HepG2 (cell line): ENCODE measurements around the gene KATNAL2. TPM values are rescaled to one million over a fixed set of nuclear protein-coding genes. Genes with fewer than 3 reads are reported as not detected.

Experiments used
- ATAC-seq: fragments of 200-7000 bp; cut with Tn5 transposase; 3 replicates; pipeline ENCODE4 v1.9.1; 2020; ENCODE audit warnings: mild to moderate bottlenecking, moderate library complexity
- BruUV-seq: library from RNA; stranded (reverse); fragments of 400-500 nt; replicated peaks from 2 replicates; lab custom pipeline; 2021; lab: Mats Ljungman, UMichigan
- CTCF ChIA-PET: fragments of 300-600 bp; formaldehyde crosslinking; extraction: SDS; loops from one replicate; lab custom pipeline; 2021; ENCODE audit warnings: low total read pairs, inconsistent platforms, low intra/inter-chr PET ratio; lab: Yijun Ruan, JAX
- POLR2A ChIA-PET: fragments of 350-600 bp; sonication (Branson Sonifier 250); formaldehyde crosslinking; loops from one replicate; lab custom pipeline; 2020; ENCODE audit warnings: antibody characterized with exemption, inconsistent platforms; lab: Yijun Ruan, JAX
- DNase-seq: peaks from one replicate; pipeline ENCODE4 v3.0.0-alpha.2; 2015; ENCODE audit warnings: low spot score
- FAIRE-seq: peaks from 3 replicates; lab custom pipeline; 2011; peaks lifted over from hg19 to GRCh38; lab: Jason Lieb, UNC
- H2AFZ ChIP-seq: one replicate; pipeline ENCODE4 v1.6.1; 2011; ENCODE audit warnings: low read length, inconsistent platforms
- H3K27ac ChIP-seq: fragments of 300-600 bp; 3 replicates; pipeline ENCODE4 v1.8.0; 2011; ENCODE audit warnings: mixed run types, mild to moderate bottlenecking, mixed read lengths, low read length, inconsistent platforms; ENCODE audit not compliant: insufficient read depth; ENCODE audit errors: extremely low read length
- H3K27me3 ChIP-seq, 2 experiments: fragments of 200-600 bp in 1 of 2; 2 replicates in 1 of 2; 3 replicates in 1 of 2; pipeline versions ENCODE4 v1.6.0 to v1.8.0; 2011; ENCODE audit warnings: low read length in 2 of 2, mild to moderate bottlenecking in 2 of 2, moderate library complexity in 2 of 2, inconsistent platforms in 1 of 2; ENCODE audit not compliant: insufficient read depth in 2 of 2, control insufficient read depth in 1 of 2
- H3K36me3 ChIP-seq, 2 experiments: fragments of 200-600 bp in 1 of 2; replicated peaks in 1 of 2; 2 replicates in 1 of 2; 3 replicates in 1 of 2; pipeline versions ENCODE4 v1.5.1 to v1.8.0; 2011; ENCODE audit warnings: low read length in 2 of 2, inconsistent platforms in 1 of 2; ENCODE audit not compliant: insufficient read depth in 2 of 2, control insufficient read depth in 1 of 2
- H3K4me1 ChIP-seq: 2 replicates; pipeline ENCODE4 v1.5.1; 2012; ENCODE audit warnings: low read length, inconsistent platforms; ENCODE audit not compliant: insufficient read depth
- H3K4me2 ChIP-seq: 2 replicates; pipeline ENCODE4 v1.6.0; 2011; ENCODE audit warnings: low read depth, low read length, inconsistent platforms
- H3K4me3 ChIP-seq, 3 experiments: fragments of 200-600 bp in 1 of 3; sonication (generic), shearing (Covaris generic) in 1 of 3; replicated peaks in 1 of 3; 2 replicates each; pipeline ENCODE4 v1.5.1; 2011 to 2016; ENCODE audit warnings: low read length in 3 of 3, inconsistent platforms in 2 of 3, low read depth in 2 of 3, mild to moderate bottlenecking in 2 of 3, control low read depth in 1 of 3, mixed read lengths in 1 of 3; ENCODE audit not compliant: insufficient read depth in 1 of 3
- H3K79me2 ChIP-seq: one replicate; pipeline ENCODE4 v1.6.1; 2011; ENCODE audit warnings: low read length, inconsistent platforms; ENCODE audit not compliant: insufficient read depth
- H3K9ac ChIP-seq: 2 replicates; pipeline ENCODE4 v1.6.0; 2011; ENCODE audit warnings: mild to moderate bottlenecking, low read depth, low read length, inconsistent platforms; ENCODE audit not compliant: insufficient read depth
- H3K9me3 ChIP-seq: 2 replicates; pipeline ENCODE4 v1.5.1; 2012; ENCODE audit warnings: mild to moderate bottlenecking, low read length
- H4K20me1 ChIP-seq: 2 replicates; pipeline ENCODE4 v1.6.0; 2011; ENCODE audit warnings: inconsistent platforms, mild to moderate bottlenecking, low read length, moderate library complexity; ENCODE audit not compliant: insufficient read depth
- FOXA1 ChIP-seq, 2 experiments: fragments of 450-650 bp in 1 of 2; sonication (generic) in 1 of 2; formaldehyde crosslinking in 1 of 2; IDR thresholded peaks; 2 replicates each; pipeline versions ENCODE4 v1.4.0 to v1.6.1; 2016 to 2020; ENCODE audit warnings: missing genetic modification reagents in 1 of 2
- GLI4 ChIP-seq: sonication (generic); formaldehyde crosslinking; IDR thresholded peaks from 2 replicates; pipeline ENCODE4 v1.5.1; 2020; ENCODE audit warnings: missing genetic modification reagents, mild to moderate bottlenecking, moderate library complexity, borderline replicate concordance
- GTF2F1 ChIP-seq: fragments of 150-350 bp; IDR thresholded peaks from 2 replicates; pipeline ENCODE4 v1.6.1; 2014; ENCODE audit warnings: low read length
- ZNF224 ChIP-seq: sonication (generic); formaldehyde crosslinking; IDR thresholded peaks from 2 replicates; pipeline ENCODE4 v1.5.0; 2020; ENCODE audit warnings: mild to moderate bottlenecking, missing genetic modification reagents
- ZNF44 ChIP-seq: sonication (generic); formaldehyde crosslinking; IDR thresholded peaks from 2 replicates; pipeline ENCODE4 v1.5.1; 2020; ENCODE audit warnings: mild to moderate bottlenecking, missing genetic modification reagents
- ZNF598 ChIP-seq: sonication (generic); formaldehyde crosslinking; IDR thresholded peaks from 2 replicates; pipeline ENCODE4 v1.5.1; 2020; ENCODE audit warnings: mild to moderate bottlenecking, missing genetic modification reagents, borderline replicate concordance
- ZNF766 ChIP-seq: sonication (generic); formaldehyde crosslinking; IDR thresholded peaks from 2 replicates; pipeline ENCODE4 v1.5.0; 2020; ENCODE audit warnings: missing genetic modification reagents, borderline replicate concordance
- ZSCAN30 ChIP-seq: sonication (generic); formaldehyde crosslinking; IDR thresholded peaks from 2 replicates; pipeline ENCODE4 v1.5.0; 2020; ENCODE audit warnings: mild to moderate bottlenecking, missing genetic modification reagents
- WGBS: methylation state at CpG from one replicate; pipeline ENCODE4 v1.1.6; 2017; ENCODE audit warnings: low lambda C conversion rate; 5-methylcytosine and 5-hydroxymethylcytosine counted together
- in situ Hi-C: cut with HindIII; loops from 2 replicates; pipeline ENCODE4 v1.10.0; 2017; ENCODE audit warnings: low pct_unique_long_range_greater_than_20kb; ENCODE audit not compliant: extremely low pct_ligation_motif_present
- intact Hi-C: fragments of 100-400 bp; cut with micrococcal nuclease; formaldehyde crosslinking; loops from one replicate; pipeline ENCODE4 v1.10.0; 2022; ENCODE audit not compliant: unreplicated experiment
- polyA plus RNA-seq, 8 experiments: library from polyadenylated mRNA; depleted of rRNA in 3 of 8; stranded (reverse) in 7 of 8; unstranded in 1 of 8; fragments of >200 nt; fragmentation: Illumina TruSeq in 4 of 8; extraction: Trizol in 4 of 8; gene quantifications; 2 replicates each; pipeline versions ENCODE4 v1.2.1 to v1.2.3, GENCODE V29; 2011 to 2016; ENCODE audit warnings: low read depth in 4 of 8, missing spikeins in 1 of 8, mixed read lengths in 1 of 8; ENCODE audit not compliant: insufficient read depth in 1 of 8
- total RNA-seq, 5 experiments: library from RNA; depleted of rRNA; stranded (reverse); fragments of >200 nt; fragmentation: Illumina TruSeq; extraction: Trizol; gene quantifications; 2 replicates each; pipeline ENCODE4 v1.2.3, GENCODE V29; 2016; ENCODE audit warnings: low read depth in 1 of 5
- TF ChIP-seq, protein P1 (sequence below): sonication (generic); formaldehyde crosslinking; IDR thresholded peaks from 2 replicates; pipeline ENCODE4 v1.4.0; 2020; ENCODE audit warnings: mild to moderate bottlenecking, missing genetic modification reagents
- TF ChIP-seq, protein P2 (sequence below): IDR thresholded peaks from 2 replicates; pipeline ENCODE4 v1.6.1; 2016
- TF ChIP-seq, protein P3 (sequence below): sonication (generic); formaldehyde crosslinking; IDR thresholded peaks from 2 replicates; pipeline ENCODE4 v1.5.0; 2020; ENCODE audit warnings: mild to moderate bottlenecking, missing genetic modification reagents
- TF ChIP-seq, protein P4 (sequence below): sonication (generic); formaldehyde crosslinking; IDR thresholded peaks from 2 replicates; pipeline ENCODE4 v1.5.0; 2020; ENCODE audit warnings: mild to moderate bottlenecking, missing genetic modification reagents

Gene KATNAL2
- total and polyA plus RNA-seq, 2 of the 13 experiments (the other 11 are each of a cell fraction or from before 2014, with no cell fraction given), result not detected

DNA sequence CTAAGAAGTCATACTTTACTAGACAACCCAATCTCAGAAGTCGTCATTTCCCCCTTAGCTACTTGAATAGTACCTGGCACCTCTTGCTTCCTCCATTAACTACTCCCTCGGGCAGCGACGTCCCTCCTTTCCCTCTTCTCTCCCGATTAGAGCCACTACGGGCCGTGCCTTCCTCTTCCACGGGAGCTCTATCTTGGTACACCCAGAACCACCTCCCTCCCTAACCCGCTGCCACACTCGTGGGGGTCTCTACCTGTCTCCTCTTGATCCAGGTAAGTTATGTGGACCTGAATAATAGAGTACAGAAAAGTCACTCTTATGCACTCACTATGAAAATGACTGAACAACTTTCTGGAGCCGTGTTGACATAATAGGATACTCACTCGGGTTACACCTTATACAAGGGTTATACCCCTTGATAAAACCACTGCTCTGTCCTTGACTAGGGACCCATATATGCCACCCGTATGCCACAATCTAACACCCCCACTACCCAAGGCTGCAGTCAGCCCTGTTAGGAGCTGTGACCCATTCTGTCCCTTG lies 233.5 kb downstream of the KATNAL2 start:
- Histone ChIP-seq H3K36me3 (peaks cover 2 to 8% of the 10 kb centered on the region in 2 experiments; a peak in 3 of 5 replicates), H3K4me2 (peak overlapping the region; percentile 92), H3K4me3 (peak overlapping the region; percentile 63 to 87 (median 75)), H4K20me1 (no peaks in the 10 kb centered on the region), H3K27me3 (no peaks in the 10 kb centered on the region; a peak in 1 of 5 replicates), H2AFZ (peak overlapping the region; percentile 35), H3K9ac (peak overlapping the region; percentile 92), H3K9me3 (no peaks in the 10 kb centered on the region), H3K79me2 (peaks cover 35% of the 10 kb centered on the region), H3K27ac (peak overlapping the region; percentile 81), H3K4me1 (peaks cover 33% of the 10 kb centered on the region)
- 1% methylated on average over 13 of the region's 13 CpGs for WGBS
- CTCF ChIA-PET, result no interaction called here
- ATAC-seq (peak; percentile 33), DNase-seq (peak; percentile 3), FAIRE-seq (no peak)
- POLR2A ChIA-PET, result interaction anchor here (0.7 to 2.4 kb wide), 9 partner anchors 9 to 54 kb away, joined by 3 to 9 read pairs (median 4); no protein-coding TSS in a partner anchor
- intact Hi-C loops, result loop anchor here (1.0 kb wide), 1 partner anchor 24 kb away; no protein-coding TSS in a partner anchor
- in situ Hi-C loops, result no loop called here
- TF ChIP-seq ZNF224 (CRISPR knock-in tag), result 0 out of 2 replicates have a peak, but pooled peaks have one; percentile 17
- TF ChIP-seq, protein P1, sequence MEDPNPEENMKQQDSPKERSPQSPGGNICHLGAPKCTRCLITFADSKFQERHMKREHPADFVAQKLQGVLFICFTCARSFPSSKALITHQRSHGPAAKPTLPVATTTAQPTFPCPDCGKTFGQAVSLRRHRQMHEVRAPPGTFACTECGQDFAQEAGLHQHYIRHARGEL, result no peak
- 0 out of 2 replicates have a peak, but pooled peaks have one; percentile 9 for TF ChIP-seq GLI4 (CRISPR knock-in tag)
- TF ChIP-seq ZSCAN30 (CRISPR knock-in tag), result 0 out of 2 replicates have a peak, but pooled peaks have one; percentile 57
- no peak for TF ChIP-seq ZNF766 (CRISPR knock-in tag)
- TF ChIP-seq, protein P2, sequence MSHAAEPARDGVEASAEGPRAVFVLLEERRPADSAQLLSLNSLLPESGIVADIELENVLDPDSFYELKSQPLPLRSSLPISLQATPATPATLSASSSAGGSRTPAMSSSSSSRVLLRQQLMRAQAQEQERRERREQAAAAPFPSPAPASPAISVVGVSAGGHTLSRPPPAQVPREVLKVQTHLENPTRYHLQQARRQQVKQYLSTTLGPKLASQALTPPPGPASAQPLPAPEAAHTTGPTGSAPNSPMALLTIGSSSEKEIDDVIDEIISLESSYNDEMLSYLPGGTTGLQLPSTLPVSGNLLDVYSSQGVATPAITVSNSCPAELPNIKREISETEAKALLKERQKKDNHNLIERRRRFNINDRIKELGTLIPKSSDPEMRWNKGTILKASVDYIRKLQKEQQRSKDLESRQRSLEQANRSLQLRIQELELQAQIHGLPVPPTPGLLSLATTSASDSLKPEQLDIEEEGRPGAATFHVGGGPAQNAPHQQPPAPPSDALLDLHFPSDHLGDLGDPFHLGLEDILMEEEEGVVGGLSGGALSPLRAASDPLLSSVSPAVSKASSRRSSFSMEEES (CRISPR knock-in tag), result no peak
- 0 out of 2 replicates have a peak, but pooled peaks have one; percentile 65 for TF ChIP-seq ZNF44 (CRISPR knock-in tag)
- TF ChIP-seq, protein P3, sequence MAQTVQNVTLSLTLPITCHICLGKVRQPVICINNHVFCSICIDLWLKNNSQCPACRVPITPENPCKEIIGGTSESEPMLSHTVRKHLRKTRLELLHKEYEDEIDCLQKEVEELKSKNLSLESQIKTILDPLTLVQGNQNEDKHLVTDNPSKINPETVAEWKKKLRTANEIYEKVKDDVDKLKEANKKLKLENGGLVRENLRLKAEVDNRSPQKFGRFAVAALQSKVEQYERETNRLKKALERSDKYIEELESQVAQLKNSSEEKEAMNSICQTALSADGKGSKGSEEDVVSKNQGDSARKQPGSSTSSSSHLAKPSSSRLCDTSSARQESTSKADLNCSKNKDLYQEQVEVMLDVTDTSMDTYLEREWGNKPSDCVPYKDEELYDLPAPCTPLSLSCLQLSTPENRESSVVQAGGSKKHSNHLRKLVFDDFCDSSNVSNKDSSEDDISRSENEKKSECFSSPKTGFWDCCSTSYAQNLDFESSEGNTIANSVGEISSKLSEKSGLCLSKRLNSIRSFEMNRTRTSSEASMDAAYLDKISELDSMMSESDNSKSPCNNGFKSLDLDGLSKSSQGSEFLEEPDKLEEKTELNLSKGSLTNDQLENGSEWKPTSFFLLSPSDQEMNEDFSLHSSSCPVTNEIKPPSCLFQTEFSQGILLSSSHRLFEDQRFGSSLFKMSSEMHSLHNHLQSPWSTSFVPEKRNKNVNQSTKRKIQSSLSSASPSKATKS (CRISPR knock-in tag), result peak; percentile 16; the same call in 1 of the 2 replicates
- TF ChIP-seq, protein P4, sequence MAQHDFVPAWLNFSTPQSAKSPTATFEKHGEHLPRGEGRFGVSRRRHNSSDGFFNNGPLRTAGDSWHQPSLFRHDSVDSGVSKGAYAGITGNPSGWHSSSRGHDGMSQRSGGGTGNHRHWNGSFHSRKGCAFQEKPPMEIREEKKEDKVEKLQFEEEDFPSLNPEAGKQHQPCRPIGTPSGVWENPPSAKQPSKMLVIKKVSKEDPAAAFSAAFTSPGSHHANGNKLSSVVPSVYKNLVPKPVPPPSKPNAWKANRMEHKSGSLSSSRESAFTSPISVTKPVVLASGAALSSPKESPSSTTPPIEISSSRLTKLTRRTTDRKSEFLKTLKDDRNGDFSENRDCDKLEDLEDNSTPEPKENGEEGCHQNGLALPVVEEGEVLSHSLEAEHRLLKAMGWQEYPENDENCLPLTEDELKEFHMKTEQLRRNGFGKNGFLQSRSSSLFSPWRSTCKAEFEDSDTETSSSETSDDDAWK (CRISPR knock-in tag), result no peak
- no peak for TF ChIP-seq GTF2F1
- TF ChIP-seq FOXA1 (IDR thresholded peaks at IDR 0.05), result no peak
- peak; percentile 42 for TF ChIP-seq FOXA1 (CRISPR knock-in tag; IDR thresholded peaks at IDR 0.05)
- TF ChIP-seq ZNF598 (CRISPR knock-in tag), result 0 out of 2 replicates have a peak, but pooled peaks have one; percentile 63
- TSS peak; percentile 92 for BruUV-seq
